Adrenal gland (tissue), 12 donors: ENCODE data around the gene CABYR. TPM values are rescaled to one million over a fixed set of nuclear protein-coding genes. Genes with fewer than 3 reads are reported as not detected.

Source experiments
- DNase-seq, 7 donors: peaks; one replicate each; pipeline ENCODE4 v3.0.0-alpha.2; 2019 to 2020
- H3K27ac ChIP-seq, 5 donors: fragments of 200-600 bp; sonication (generic) in 4 of 5; 1 replicate in 3 of 5; 2 replicates in 2 of 5; pipeline versions ENCODE4 v1.5.1 to v1.8.0; 2016 to 2020; ENCODE audit warnings: mild to moderate bottlenecking in 1 of 5
- H3K27me3 ChIP-seq: fragments of 200-600 bp; 2 replicates; pipeline ENCODE4 v1.8.0; 2021
- H3K36me3 ChIP-seq, 2 donors: fragments of 200-600 bp; replicated peaks in 1 of 2; 1 replicate in 1 of 2; 2 replicates in 1 of 2; pipeline versions ENCODE4 v1.5.1 to v1.8.0; 2018 to 2022
- H3K4me1 ChIP-seq, 2 donors: fragments of 200-600 bp; replicated peaks in 1 of 2; 1 replicate in 1 of 2; 2 replicates in 1 of 2; pipeline versions ENCODE4 v1.5.1 to v1.8.0; 2018 to 2021
- H3K4me3 ChIP-seq, 4 donors: fragments of 200-600 bp; sonication (generic) in 3 of 4; one replicate each; pipeline ENCODE4 v1.5.1; 2016 to 2018
- H3K9me3 ChIP-seq, 3 donors: fragments of 200-600 bp; sonication (generic) in 1 of 3; replicated peaks in 1 of 3; 1 replicate in 2 of 3; 2 replicates in 1 of 3; pipeline versions ENCODE4 v1.5.1 to v1.8.0; 2016 to 2021
- CTCF ChIP-seq, 6 experiments: fragments of 450-650 bp in 4 of 6; fragments of 200-600 bp in 2 of 6; sonication (generic) in 1 of 6; IDR thresholded peaks; 1 replicate in 5 of 6; 2 replicates in 1 of 6; pipeline versions ENCODE4 v1.5.1 to v1.8.0; 2016 to 2021; ENCODE audit warnings: antibody characterized with exemption in 6 of 6, mild to moderate bottlenecking in 2 of 6, moderate library complexity in 1 of 6
- POLR2A ChIP-seq, 2 donors: fragments of 450-650 bp; IDR thresholded peaks; one replicate each; pipeline ENCODE4 v1.6.1; 2017; ENCODE audit warnings: antibody characterized with exemption in 2 of 2, mild to moderate bottlenecking in 2 of 2, moderate library complexity in 1 of 2
- WGBS, 4 donors: extraction: QIAGEN DNeasy Blood & Tissue Kit in 2 of 4; methylation state at CpG; one replicate each; pipeline versions ENCODE4 v1.1.5 to v1.1.7; 2013 to 2017; 5-methylcytosine and 5-hydroxymethylcytosine counted together
- intact Hi-C, 2 donors: fragments of 100-400 bp; cut with DNase I; formaldehyde crosslinking; loops; one replicate each; pipeline versions ENCODE4 v1.14.1 to v1.15.0; 2022 to 2023
- polyA plus RNA-seq, 3 donors: library from polyadenylated mRNA; stranded (reverse); fragments of 200-250 nt in 2 of 3; fragments of 350-450 nt in 1 of 3; fragmentation: Illumina TruSeq in 1 of 3; extraction: RNeasy Lipid Tissue Mini Kit (QIAGEN cat#74804) in 1 of 3; gene quantifications; one replicate each; pipeline ENCODE4 v1.2.3, GENCODE V29; 2013 to 2014
- total RNA-seq, 9 donors: library from RNA; depleted of rRNA in 4 of 9; stranded (reverse); fragments of >200 nt in 4 of 9; fragments of 120-200 nt in 1 of 9; fragmentation: NEBNext Ultra II Directional in 1 of 9; extraction: Animal tissue kit (Norgen Biotek cat#: 25700) in 1 of 9; gene quantifications; one replicate each; pipeline versions ENCODE4 v1.1.0 to v1.2.4, GENCODE V29; 2013 to 2023
- donor health status: healthy with polysubstance abuse.
- donor health status: Bipolar disorder and iron deficiency.
- donor health status: DM: yes; HTN: yes; CAD: no.
- donor health status: DM: no; HTN: no; CAD: no.
- donor health status: DM: no; HTN: no; CAD: no.
- donor health status: DM: yes; HTN: yes; CAD: no.

Gene CABYR
- total and polyA plus RNA-seq, 12 donors: 1.1 to 9.6 (median 3.6) TPM

GRCh38 chr18:24199372-24199962, 60.6 kb downstream of the CABYR start:
- H3K4me3 ChIP-seq: no peak overlapping the region
- DNase-seq: no peak
- TF ChIP-seq CTCF (IDR thresholded peaks at IDR 0.05): no peak
- TF ChIP-seq POLR2A (IDR thresholded peaks at IDR 0.05): no peak
- 85 to 93% (median 89%) methylated on average over 3 to 5 of the region's 5 CpGs for WGBS, 4 donors
- no peaks in the 10 kb centered on the region for H3K36me3 ChIP-seq
- no peaks in the 10 kb centered on the region for H3K9me3 ChIP-seq
- H3K27me3 ChIP-seq: no peaks in the 10 kb centered on the region
- no peaks in the 10 kb centered on the region for H3K4me1 ChIP-seq
- H3K27ac ChIP-seq: no peak overlapping the region
- intact Hi-C loops: no loop called here

GRCh38 chr18:24200494-24201290, 61.8 kb downstream of the CABYR start:
- no peak for TF ChIP-seq CTCF (IDR thresholded peaks at IDR 0.05)
- TF ChIP-seq POLR2A (IDR thresholded peaks at IDR 0.05): no peak
- DNase-seq: no peak
- Histone ChIP-seq H3K4me3 (no peak overlapping the region), H3K36me3 (no peaks in the 10 kb centered on the region), H3K27ac (no peak overlapping the region), H3K4me1 (no peaks in the 10 kb centered on the region), H3K27me3 (no peaks in the 10 kb centered on the region), H3K9me3 (no peaks in the 10 kb centered on the region)
- 76 to 81% (median 77%) methylated on average over 11 of the region's 11 CpGs for WGBS, 4 donors
- intact Hi-C loops: no loop called here

- no peak for DNase-seq
- Histone ChIP-seq H3K27ac (no peak overlapping the region), H3K9me3 (no peaks in the 10 kb centered on the region), H3K36me3 (no peaks in the 10 kb centered on the region), H3K4me1 (no peaks in the 10 kb centered on the region), H3K27me3 (no peaks in the 10 kb centered on the region), H3K4me3 (no peak overlapping the region)
- WGBS, 4 donors: 89 to 91% (median 89%) methylated on average over 8 of the region's 8 CpGs
- intact Hi-C loops: no loop called here
- TF ChIP-seq CTCF (IDR thresholded peaks at IDR 0.05) (no peak), POLR2A (IDR thresholded peaks at IDR 0.05) (no peak)
These were observed 63.1 kb downstream of the CABYR start for GRCh38 chr18:24201699-24202687.

GRCh38 chr18:24204904-24205303, 66.0 kb downstream of the CABYR start:
- Histone ChIP-seq H3K4me3 (no peak overlapping the region), H3K27ac (no peak overlapping the region), H3K27me3 (no peaks in the 10 kb centered on the region), H3K36me3 (no peaks in the 10 kb centered on the region), H3K4me1 (no peaks in the 10 kb centered on the region), H3K9me3 (no peaks in the 10 kb centered on the region)
- intact Hi-C loops: no loop called here
- WGBS, 4 donors: 85 to 95% (median 90%) methylated on average over 3 of the region's 3 CpGs
- no peak for DNase-seq
- TF ChIP-seq CTCF (IDR thresholded peaks at IDR 0.05) (no peak), POLR2A (IDR thresholded peaks at IDR 0.05) (no peak)
